Amniotic epithelial cell (primary cell): Measurements from ENCODE around the gene CACNA1A.
"Not testable (repeated sequence)": the region's sequence is repeated elsewhere in the genome, so short reads cannot be mapped to it uniquely, and the experiment has no call there.

ENCODE experiments used
- DNase-seq: peaks from one replicate; pipeline ENCODE4 v3.0.0-alpha.2; 2010; ENCODE audit warnings: low read depth

Gene CACNA1A

DNA sequence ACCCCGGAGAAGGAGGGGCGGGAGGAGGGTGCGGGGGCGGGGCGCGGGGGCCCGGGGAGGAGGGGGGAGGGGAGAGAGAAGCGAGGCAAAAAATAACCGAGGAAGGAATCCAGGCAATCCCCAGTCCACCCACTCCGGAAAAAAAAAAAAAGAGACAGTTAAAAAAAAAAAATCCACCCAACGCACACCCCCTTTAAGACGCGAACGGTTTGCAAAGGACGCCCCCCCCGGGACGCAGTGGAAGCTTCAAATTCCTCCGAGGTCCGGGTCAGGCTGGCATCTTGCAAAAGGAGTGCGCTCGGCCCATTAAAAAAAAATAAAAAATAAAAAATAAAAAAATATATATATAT, at the start of gene CACNA1A:
TSS of gene CACNA1A (minus strand) at position 9 of the 350 bp plus-strand sequence. CDS start 255 bp downstream, outside the sequence.
- no peak for DNase-seq

DNA sequence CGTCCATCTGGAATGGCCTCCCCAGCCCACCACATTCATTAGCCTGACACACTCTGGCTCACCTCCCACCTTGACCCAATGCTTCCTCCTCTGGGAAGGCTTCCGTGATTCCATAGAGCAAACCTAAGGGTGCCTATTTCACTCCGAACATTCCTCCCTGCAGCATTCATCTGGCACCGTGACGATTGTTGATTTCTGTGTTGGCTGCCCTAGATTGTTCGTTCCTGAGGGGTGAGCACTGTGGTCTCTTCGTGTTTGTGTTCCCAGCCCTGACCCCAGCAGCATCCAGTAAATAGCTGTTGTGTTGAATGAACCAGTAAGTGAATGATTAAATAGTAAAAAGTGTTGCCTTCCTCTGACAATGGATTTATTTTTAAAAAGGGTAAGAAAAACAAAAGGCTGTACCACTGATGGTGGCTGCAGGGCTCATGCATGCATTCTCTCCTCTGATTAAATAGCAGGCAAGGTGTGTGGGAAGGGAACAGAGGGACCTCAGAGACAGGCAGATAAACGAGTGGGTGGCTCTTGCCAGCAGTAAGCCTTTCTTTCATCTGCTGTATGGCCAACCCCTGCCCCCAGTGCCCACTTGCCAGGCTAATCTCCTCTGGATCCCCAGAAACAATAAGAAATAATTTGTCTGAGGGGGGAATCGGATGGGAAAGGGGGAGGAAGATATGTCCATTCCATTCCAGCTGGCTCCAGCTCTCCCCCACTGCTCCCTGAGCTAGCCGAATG, 48.4 kb upstream of the CACNA1A start:
- no peak for DNase-seq

DNA sequence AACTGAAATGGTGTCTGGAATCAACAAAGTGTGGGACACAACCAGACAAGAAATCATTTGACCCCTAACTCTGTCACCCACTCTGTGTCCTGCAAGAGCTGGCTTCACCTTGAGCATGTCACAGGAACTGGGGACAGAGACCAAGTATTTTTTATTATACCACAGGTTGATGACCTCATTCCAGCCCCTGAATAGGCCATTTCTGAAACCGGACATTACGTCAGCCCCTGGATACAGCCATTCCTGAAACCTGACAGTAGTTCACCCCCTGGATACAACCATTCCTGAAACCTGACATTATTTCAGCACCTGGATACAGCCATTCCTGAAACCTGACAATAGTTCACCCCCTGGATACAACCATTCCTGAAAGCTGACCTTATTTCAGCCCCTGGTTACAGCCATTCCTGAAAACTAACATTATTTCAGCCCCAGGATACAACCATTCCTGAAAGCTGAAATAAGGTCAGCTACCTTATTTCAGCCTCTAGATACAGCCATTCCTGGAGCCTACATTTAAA, 47.7 kb upstream of the CACNA1A start:
- DNase-seq: no peak

DNA sequence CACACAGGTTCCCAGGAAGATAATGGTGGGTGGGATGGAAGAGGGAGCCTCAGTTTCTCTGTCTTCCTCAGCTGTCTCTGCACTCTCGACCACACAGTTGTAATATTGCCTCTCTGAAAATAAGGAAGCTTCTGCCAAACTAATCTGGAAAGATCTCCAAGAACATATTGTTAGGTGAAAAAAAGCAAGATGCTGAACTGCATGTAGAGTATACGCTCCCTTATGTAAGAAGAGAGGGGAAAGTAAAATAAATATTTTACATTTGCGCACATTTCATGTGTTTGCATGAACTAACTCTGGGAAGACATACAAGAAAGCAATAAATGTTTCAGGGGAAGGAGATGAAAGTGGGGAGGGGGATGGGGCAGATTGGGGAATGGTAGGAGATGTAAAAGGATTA, 41.9 kb upstream of the CACNA1A start:
- no peak for DNase-seq

DNA sequence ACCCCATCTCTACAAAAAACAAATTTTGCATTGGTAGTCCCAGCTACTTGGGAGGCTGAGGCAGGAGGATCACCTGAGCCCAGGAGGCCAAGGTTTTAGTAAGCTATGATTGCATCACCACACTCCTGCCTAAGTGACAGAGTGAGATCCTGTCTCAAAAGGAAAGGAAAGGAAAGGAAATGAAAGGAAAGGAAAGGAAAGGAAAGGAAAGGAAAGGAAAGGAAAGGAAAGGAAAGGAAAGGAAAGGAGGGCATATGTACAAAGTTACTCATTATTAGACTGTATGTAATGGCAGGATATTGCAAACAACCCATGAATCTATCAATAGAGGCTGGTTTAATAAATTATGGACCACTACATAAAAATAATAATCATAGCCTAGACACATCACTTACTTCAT, 40.8 kb upstream of the CACNA1A start:
- no peak for DNase-seq

DNA sequence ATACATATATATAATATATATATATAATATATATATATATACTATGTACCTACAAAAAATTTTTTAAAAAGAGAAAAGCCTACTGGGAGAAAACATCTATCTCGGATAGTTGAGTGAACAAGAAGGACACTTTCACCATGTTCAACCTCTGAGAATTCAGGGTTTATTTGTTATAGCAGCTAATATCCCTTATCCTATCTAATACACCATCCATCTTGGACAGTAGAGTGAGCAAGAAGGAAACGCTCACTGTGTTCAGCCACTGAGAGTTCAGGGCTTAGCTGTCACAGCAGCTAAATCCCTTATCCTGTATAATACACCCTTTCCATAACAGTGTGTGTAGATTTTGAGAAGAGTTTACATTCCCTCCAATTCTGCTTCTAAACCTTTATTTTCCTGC, 38.1 kb upstream of the CACNA1A start:
- no peak for DNase-seq

DNA sequence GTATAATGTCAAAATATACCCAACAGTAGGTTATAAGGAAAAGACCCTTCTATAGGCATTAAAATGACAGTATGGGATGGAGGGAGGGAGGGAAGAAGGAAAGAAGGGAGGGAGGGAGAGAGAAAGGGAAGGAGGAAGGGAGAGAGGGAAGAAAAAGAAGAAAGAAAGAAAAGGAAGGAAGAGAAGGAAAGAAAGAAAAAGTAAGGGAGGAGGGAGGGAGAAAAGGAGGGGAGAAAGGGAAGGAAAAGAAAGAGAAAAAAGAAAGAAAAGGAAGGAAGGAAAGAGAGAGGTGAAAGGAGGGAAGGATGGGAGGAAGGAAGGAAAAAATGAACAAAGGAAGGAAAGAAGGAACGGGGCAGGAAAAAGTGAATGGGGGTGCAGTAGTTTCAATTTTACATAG, 35.3 kb upstream of the CACNA1A start:
- no peak for DNase-seq

DNA sequence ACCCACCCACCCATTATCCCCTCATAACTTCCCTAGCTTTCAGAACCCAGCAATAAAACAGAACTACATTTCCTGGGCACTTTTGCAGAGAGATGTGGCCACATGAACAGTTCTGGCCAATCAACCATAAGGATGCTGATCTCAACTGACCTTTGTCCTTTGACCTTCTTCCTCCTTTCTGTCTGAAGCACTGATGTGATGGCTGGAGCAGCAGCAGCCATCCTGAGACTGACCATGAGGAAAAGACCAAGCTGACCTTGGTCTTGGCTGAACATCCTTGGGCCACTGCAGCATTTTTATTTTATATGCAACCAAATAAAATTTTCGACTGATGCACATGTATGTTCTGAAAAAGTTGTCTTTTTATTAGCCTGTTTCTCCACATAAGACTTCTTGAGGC, 33.1 kb upstream of the CACNA1A start:
- DNase-seq: no peak

DNA sequence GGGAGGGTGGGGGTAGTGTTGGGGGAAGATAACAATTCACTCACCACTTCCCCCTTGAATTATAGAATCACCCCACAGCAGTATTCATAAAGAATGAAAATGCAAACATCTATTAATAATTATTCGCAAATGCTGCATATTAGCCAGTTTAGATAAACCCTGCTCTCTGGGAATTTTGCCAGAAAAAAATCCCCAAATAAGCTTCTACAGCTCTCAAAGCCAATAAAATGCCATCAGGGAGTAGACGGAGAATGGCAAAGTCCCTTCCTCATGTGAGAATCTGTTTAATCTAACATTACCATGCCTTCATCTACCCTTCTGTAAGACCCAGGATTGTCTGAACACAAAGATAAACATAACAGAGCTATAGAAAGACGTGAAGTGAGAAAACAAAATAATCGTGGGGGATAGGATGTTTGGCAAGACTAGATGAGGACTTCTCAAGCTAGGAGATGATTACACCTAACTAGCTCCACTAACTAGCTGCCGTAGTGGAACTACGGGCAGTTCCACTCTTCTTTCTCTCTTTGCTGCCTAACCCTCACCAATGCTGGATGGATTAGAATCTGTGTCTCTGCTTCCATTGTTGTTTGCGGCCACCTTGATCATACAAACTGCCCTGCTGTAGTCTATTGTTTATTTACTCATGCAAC, 32.4 kb upstream of the CACNA1A start:
- no peak for DNase-seq

DNA sequence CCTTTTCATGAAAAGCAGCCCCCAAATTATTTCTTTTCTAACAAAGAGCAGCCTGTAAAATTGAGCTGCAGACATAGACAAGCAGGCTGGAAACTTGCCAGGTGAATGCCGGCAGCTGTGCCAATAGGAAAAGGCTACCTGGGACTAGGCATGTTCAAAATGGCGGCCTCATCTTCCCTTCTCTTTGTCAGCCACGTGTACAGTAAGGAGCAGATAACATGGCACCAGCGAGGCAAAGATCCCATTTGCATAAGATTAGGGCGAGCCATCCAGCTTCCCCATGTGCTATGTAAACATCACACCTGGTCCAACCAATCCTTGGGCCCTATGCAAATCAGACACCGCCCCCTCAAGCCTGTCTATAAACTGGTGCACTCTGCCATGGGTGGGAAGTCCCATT, 31.2 kb upstream of the CACNA1A start:
- DNase-seq: no peak

DNA sequence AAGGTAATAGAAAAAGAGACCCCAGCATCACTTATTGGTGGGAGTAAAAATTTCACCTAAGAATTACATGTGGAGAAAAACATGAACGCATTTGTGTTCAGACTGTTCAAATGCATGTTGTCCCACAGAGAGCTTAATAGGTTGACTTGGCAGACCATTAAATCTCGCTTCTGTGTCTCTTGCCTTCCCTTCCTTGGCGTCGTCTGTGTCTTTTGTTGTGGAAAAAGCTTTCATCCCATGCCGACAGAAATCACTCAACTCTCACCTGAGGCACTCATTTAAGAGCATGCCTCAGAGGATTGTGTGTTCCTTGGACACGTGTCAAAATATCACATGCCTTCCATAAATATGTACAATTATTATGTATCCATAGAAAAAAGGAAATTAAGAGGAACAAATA, 24.4 kb upstream of the CACNA1A start:
- no peak for DNase-seq

DNA sequence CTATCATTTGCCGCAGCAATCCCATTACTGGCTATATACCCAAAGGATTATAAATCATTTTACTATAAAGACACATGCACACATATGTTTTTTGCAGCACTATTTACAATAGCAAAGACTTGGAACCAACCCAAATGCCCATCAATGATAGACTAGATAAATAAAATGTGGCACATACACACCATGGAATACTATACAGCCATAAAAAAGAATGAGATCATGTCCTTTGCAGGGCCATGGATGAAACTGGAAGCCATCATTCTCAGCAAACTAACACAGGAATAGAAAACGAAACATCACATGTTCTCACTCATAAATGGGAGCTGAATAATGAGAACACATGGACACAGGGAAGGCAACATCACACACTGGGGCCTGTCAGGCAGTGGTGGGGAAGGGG, 23.4 kb upstream of the CACNA1A start:
- not testable (repeated sequence) for DNase-seq

DNA sequence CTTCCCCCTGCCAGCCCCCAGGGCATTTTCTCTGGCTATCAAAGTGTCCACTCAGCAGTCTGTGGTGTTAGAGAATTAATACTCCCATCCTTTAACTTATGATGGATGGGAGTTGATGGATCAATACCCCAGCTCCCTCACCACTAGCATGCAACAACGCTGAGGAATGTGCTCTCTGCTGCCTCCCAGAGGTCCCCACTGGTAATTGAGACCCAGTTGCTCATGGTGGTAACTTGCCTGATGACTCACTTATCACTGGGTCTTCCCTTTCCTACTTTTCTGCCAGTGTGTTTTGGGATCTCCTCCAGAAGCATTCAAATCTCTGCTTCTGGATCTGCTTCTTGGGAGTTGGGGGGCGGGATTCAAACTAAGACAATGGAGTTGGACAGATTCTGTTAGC, 20.3 kb upstream of the CACNA1A start:
- no peak for DNase-seq

DNA sequence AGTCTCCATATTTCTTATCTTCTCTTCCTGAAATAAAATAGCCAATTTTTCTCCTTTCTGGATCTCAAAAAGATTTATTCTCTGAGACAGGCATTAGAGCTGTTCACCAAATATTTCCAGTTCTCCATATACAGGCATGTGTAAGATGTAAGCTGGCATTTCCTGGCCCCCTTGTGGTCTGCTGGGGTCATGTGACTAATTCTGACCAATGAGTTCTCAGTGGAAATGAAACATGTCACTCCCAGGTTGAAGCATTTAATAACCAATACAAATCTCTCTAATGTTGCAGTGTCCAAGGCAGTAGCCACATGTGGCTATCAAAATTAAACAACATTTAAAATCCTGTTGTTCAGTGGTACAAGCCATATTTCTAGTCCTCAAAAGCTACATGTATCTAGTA, 14.8 kb upstream of the CACNA1A start:
- DNase-seq: no peak

DNA sequence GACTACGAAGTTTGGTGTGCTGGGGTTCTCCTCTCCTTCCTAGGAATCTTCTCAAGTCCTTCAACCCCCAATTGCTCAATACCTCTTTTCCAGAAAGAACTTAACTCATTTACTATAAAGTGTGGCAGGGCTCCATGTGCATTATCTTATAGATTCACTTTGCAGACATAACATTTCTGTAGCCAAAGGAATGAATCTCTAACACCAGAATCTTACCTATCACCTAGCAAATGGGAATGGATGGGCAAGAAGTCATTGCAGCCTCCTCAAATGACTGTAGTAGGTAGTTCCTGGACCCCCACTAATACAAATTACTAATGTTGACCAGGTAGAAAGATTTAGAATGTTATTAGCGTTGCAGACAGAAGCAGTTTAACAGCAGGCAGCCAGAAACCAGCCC, 5.7 kb upstream of the CACNA1A start:
- no peak for DNase-seq

DNA sequence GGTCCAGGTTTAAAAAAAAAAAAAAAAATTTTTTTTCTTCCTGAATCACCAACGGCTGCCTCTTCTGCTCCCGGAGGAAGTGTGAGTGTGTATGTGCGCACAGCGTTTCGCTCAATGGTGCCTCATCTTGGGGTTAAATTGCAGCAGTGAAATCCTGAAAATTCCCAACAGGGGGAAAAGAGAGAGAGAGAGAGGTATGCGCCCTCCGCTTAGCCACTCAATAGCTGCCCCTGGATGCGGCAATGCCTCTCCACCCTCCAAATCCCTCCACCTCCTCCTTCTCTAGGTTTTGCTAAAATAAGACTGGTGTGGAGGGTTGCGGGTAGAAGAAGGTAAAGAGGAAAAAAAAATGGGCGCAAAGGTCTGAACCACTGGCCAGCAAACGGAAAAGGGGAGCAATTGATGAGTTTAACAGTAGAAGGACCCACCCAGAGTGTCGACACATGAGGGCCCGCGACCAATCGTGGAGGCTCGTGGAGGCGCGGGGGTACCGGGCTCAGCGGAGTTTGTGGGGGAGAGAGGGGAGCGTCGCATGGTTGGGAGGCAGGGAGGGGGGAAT, 853 bp upstream of the CACNA1A start:
- DNase-seq: no peak

DNA sequence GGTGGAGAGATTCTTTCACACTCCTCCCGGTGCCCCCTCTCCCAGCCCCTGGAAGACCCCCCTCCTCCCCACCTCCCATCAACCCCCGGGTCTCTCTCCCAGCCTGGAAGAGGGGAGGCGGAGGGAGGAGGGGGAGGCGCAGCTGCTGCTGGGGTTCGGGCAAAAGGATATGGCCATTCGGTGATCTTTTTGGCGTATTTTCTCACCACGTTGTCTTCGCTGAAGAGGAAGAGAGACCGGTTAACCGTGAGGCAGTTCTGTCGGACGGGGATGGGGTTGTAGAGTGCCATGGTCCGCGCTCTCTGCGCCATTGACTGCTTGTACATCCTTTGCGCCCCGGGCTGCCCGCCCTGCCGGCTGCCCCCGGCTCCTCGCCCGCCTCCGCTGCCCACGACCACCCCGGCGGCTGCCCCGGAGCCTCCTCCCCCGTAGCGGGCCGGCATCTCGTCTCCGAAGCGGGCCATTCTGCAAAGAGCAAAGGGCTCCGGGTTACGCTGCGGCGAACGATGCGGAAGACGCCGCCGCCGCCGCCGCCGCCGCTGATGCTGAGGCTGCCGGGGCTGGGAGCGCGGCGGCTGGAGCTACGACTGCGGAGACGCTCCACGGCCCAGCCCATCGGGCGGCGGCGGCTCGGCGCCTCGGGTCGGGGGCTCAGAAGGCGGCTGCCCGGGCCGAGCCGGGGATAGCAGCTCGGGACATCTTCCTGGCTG, 363 bp downstream of the CACNA1A start:
- DNase-seq: no peak

DNA sequence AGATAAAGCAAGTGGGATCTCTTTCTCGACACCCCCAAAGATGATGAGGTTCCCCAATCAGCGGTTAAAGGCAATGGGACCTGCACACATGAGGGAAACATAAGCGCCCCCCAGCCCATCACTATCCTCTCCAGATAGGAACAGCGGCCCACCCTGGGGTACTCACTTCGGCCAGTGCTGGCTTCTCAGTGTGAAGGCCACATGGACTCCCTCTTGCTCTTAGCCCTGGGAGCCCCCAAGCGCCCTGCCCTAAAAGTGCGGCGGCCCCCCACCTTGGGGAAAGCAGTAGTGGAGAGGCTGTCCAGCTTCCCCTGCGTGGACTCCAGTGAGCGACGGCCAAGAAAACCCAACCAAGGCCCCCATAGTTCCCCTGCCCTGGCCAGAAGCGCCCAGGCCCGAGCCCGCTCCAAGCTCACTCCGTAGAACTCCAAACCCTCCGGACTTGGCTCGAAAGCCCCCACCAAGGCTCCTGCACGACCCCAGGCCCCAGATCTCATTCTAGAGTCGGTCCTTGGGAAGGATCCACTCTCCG, 1.0 kb downstream of the CACNA1A start:
- DNase-seq: no peak

DNA sequence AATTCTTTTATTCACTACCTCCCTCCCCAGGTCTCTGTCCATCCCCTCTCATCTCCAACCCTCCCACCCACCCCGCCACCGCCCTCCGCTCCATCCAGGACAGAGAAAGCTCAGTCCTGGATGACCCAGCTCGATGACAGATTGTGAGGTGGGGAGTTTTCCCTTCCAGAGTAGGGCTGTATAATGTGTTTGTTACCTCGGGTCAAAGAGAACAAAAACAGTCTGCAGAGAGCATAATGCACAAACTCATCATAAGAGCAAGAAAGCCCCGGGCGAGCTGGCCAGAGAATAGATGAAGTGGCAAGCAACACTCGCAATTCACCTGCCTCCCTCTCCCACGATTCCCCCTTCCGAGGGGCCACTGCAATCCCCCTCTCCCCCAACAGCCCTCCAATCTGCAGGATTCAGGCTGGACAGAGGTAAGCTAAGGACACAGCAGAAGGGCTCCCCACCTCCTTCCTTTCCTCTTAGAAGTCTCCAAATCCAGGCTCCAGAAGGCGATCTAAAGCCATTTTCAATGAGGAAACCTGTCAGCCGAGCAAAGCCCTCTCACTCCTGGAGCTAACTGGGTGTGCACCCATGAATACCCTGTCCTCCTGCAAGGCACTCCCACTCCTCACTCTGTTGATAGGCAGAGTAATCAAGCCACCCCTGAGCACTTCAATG, 2.6 kb downstream of the CACNA1A start:
- no peak for DNase-seq

DNA sequence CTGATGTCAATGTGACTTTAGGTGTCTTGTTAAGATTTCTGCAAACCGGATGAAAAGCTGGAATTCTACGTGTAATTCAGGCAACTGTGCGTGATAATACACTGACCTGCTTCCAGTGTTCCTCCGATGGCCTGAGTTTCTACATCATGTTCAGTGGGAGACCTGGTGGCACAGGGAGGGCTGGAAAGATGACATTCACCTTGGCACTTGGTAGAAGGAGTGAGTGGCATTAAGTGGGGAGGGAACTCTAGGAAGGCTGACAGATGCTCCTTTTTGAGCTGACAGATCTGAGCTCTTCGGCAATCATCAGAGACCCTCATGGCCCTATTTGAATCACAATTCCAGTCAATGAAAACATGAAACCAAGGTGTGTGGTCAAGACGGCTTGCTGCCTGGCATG, 4.0 kb downstream of the CACNA1A start:
- no peak for DNase-seq

DNA sequence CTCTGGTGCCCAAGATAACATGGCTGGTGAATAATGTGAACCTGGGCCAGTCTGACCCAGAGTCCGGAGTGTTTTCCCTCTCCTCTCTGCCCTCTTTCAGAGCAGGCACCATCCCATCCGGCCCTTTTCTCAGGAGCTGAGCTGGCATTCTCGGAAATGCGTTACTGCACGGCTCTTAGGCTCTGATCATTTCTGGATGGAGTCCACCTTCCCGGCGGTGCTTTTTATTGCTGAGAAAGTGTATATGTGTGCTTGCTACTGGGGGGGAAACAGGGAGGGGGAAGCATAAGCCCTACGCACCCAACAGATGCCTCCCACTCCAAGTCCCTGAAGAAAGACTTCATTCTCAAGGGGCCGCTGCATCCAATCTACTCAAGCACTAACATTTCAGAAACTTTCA, 6.6 kb downstream of the CACNA1A start:
- no peak for DNase-seq
